Skin of body (tissue), 2 donors: Measurements from ENCODE around the gene TMPRSS6. TPM values are rescaled to one million over a fixed set of nuclear protein-coding genes. Genes with fewer than 3 reads are reported as not detected.

ENCODE experiments used
- DNase-seq: peaks from one replicate; lab custom pipeline; 2025; lab: John Stamatoyannopoulos, UW
- total RNA-seq: library from RNA; depleted of rRNA; stranded (reverse); fragments of >200 nt; gene quantifications from one replicate; pipeline ENCODE4 v1.2.3, GENCODE V29; 2014

TMPRSS6 gene
- total RNA-seq, 1 donor from 2014 or later, result 0.59 TPM

- DNase-seq, result no peak
These were observed 42.1 kb downstream of the TMPRSS6 start for GRCh38 chr22:37067428-37067827.

- no peak for DNase-seq
These were observed 43.6 kb downstream of the TMPRSS6 start for GRCh38 chr22:37065961-37066360.

GRCh38 chr22:37065180-37065579 lies 44.3 kb downstream of the TMPRSS6 start:
- no peak for DNase-seq

GRCh38 chr22:37064553-37064952 lies 45.0 kb downstream of the TMPRSS6 start:
- no peak for DNase-seq

GRCh38 chr22:37063431-37064420 lies 45.8 kb downstream of the TMPRSS6 start:
- DNase-seq, result no peak

GRCh38 chr22:37062702-37063381 lies 46.7 kb downstream of the TMPRSS6 start:
- no peak for DNase-seq

- no peak for DNase-seq
These were observed 47.2 kb downstream of the TMPRSS6 start for GRCh38 chr22:37062376-37062675.

GRCh38 chr22:37061611-37062375 lies 47.7 kb downstream of the TMPRSS6 start:
- no peak for DNase-seq

- DNase-seq, result no peak
These were observed 48.5 kb downstream of the TMPRSS6 start for GRCh38 chr22:37060801-37061610.

- no peak for DNase-seq
These were observed 49.5 kb downstream of the TMPRSS6 start for GRCh38 chr22:37059876-37060449.

GRCh38 chr22:37058917-37059701 lies 50.4 kb downstream of the TMPRSS6 start:
- DNase-seq, result no peak

GRCh38 chr22:37057796-37058510 lies 51.6 kb downstream of the TMPRSS6 start:
- DNase-seq, result no peak

GRCh38 chr22:37057226-37057625 lies 52.3 kb downstream of the TMPRSS6 start:
- DNase-seq, result no peak

- DNase-seq, result no peak
These were observed 53.3 kb downstream of the TMPRSS6 start for GRCh38 chr22:37056246-37056645.

GRCh38 chr22:37054600-37055365 lies 54.7 kb downstream of the TMPRSS6 start:
- no peak for DNase-seq

GRCh38 chr22:37054056-37054395 lies 55.5 kb downstream of the TMPRSS6 start:
- DNase-seq, result no peak

GRCh38 chr22:37053310-37054055 lies 56.0 kb downstream of the TMPRSS6 start:
- DNase-seq, result no peak
